ENCODE measurements around the gene OR8S1. TPM values are rescaled to one million over a fixed set of nuclear protein-coding genes. Genes with fewer than 3 reads are reported as not detected.
A peak's percentile ranks its signal among the peaks of the same experiment; 100 is the strongest.
"Not testable (repeated sequence)": the region's sequence is repeated elsewhere in the genome, so short reads cannot be mapped to it uniquely, and the experiment has no call there.

OR8S1 gene
- total RNA-seq, 1 experiment from 2014 or later = not detected

GRCh38 chr12:48506836-48507235 lies 18.6 kb upstream of the OR8S1 start:
- H3K36me3 Mint-ChIP-seq (ENCODE audit: insufficient read depth, unreplicated experiment); H3K27me3 Mint-ChIP-seq (ENCODE audit: insufficient read depth, unreplicated experiment); H3K27ac Mint-ChIP-seq (ENCODE audit: unreplicated experiment); H3K4me3 ChIP-seq (ENCODE audit: low read depth, low read length); intact Hi-C loops (cut with micrococcal nuclease; ENCODE audit: unreplicated experiment); H3K9me3 ChIP-seq; H3K4me3 Mint-ChIP-seq (ENCODE audit: unreplicated experiment); BruUV-seq (replicated peaks); H3K4me1 ChIP-seq; H3K27me3 ChIP-seq (replicated peaks; ENCODE audit: control insufficient read depth, insufficient read depth, low read length); POLR2A ChIA-PET; CTCF ChIA-PET; H3K36me3 ChIP-seq (ENCODE audit: control insufficient read depth, insufficient read depth, low read length): not testable (repeated sequence)
- Mint-ChIP-seq H3K4me1 (ENCODE audit: low read depth, unreplicated experiment) (peaks cover 17% of the 10 kb centered on the region), H3K9me3 (ENCODE audit: unreplicated experiment) (peaks cover 19% of the 10 kb centered on the region)
- DNase-seq = peak in 1 of 2 experiments; percentile 11

- intact Hi-C loops (cut with micrococcal nuclease; ENCODE audit: unreplicated experiment) = no loop called here
- DNase-seq = no peak
- CTCF ChIA-PET = no interaction called here
- Mint-ChIP-seq H3K27me3 (ENCODE audit: insufficient read depth, unreplicated experiment) (peaks cover 2% of the 10 kb centered on the region), H3K36me3 (ENCODE audit: insufficient read depth, unreplicated experiment) (no peaks in the 10 kb centered on the region), H3K4me1 (ENCODE audit: low read depth, unreplicated experiment) (peaks cover 17% of the 10 kb centered on the region), H3K9me3 (ENCODE audit: unreplicated experiment) (peaks cover 22% of the 10 kb centered on the region), H3K27ac (ENCODE audit: unreplicated experiment) (no peak overlapping the region), H3K4me3 (ENCODE audit: unreplicated experiment) (no peak overlapping the region)
- H3K36me3 ChIP-seq (ENCODE audit: control insufficient read depth, insufficient read depth, low read length) = no peaks in the 10 kb centered on the region
- H3K4me3 ChIP-seq (ENCODE audit: low read depth, low read length) = no peak overlapping the region
- H3K4me1 ChIP-seq = peaks cover 6% of the 10 kb centered on the region; the same call in 1 of the 2 replicates
- peaks cover 4% of the 10 kb centered on the region for H3K9me3 ChIP-seq
- BruUV-seq (replicated peaks) = no TSS peak
- no peak for TF ChIP-seq CTCF (IDR thresholded peaks at IDR 0.05; ENCODE audit: insufficient read depth in 1 of 2, low read depth in 1 of 2, low read length in 1 of 2, severe bottlenecking in 1 of 2, unreplicated experiment in 1 of 2)
- H3K27me3 ChIP-seq (replicated peaks; ENCODE audit: control insufficient read depth, insufficient read depth, low read length) = no peaks in the 10 kb centered on the region
- POLR2A ChIA-PET = no interaction called here
Observed at GRCh38 chr12:48508987-48509386, 16.4 kb upstream of the OR8S1 start.

GRCh38 chr12:48510111-48510510 lies 15.3 kb upstream of the OR8S1 start:
- POLR2A ChIA-PET = no interaction called here
- Histone ChIP-seq H3K9me3 (peaks cover 4% of the 10 kb centered on the region), H3K36me3 (ENCODE audit: control insufficient read depth, insufficient read depth, low read length) (no peaks in the 10 kb centered on the region), H3K4me3 (ENCODE audit: low read depth, low read length) (no peak overlapping the region), H3K4me1 (peaks cover 6% of the 10 kb centered on the region; the same call in 1 of the 2 replicates), H3K27me3 (replicated peaks; ENCODE audit: control insufficient read depth, insufficient read depth, low read length) (no peaks in the 10 kb centered on the region)
- CTCF ChIA-PET = no interaction called here
- Mint-ChIP-seq H3K27me3 (ENCODE audit: insufficient read depth, unreplicated experiment) (peaks cover 8% of the 10 kb centered on the region), H3K4me1 (ENCODE audit: low read depth, unreplicated experiment) (peaks cover 17% of the 10 kb centered on the region), H3K9me3 (ENCODE audit: unreplicated experiment) (peaks cover 30% of the 10 kb centered on the region), H3K4me3 (ENCODE audit: unreplicated experiment) (no peak overlapping the region), H3K36me3 (ENCODE audit: insufficient read depth, unreplicated experiment) (no peaks in the 10 kb centered on the region), H3K27ac (ENCODE audit: unreplicated experiment) (no peak overlapping the region)
- intact Hi-C loops (cut with micrococcal nuclease; ENCODE audit: unreplicated experiment) = no loop called here
- no TSS peak for BruUV-seq (replicated peaks)
- DNase-seq = no peak
- no peak for TF ChIP-seq CTCF (IDR thresholded peaks at IDR 0.05; ENCODE audit: insufficient read depth in 1 of 2, low read depth in 1 of 2, low read length in 1 of 2, severe bottlenecking in 1 of 2, unreplicated experiment in 1 of 2)

GRCh38 chr12:48512855-48513254 lies 12.6 kb upstream of the OR8S1 start:
- H3K27me3 Mint-ChIP-seq (ENCODE audit: insufficient read depth, unreplicated experiment) = peaks cover 8% of the 10 kb centered on the region
- CTCF ChIA-PET = no interaction called here
- no TSS peak for BruUV-seq (replicated peaks)
- H3K4me3 Mint-ChIP-seq (ENCODE audit: unreplicated experiment) = no peak overlapping the region
- no peak for DNase-seq
- TF ChIP-seq CTCF (IDR thresholded peaks at IDR 0.05; ENCODE audit: insufficient read depth in 1 of 2, low read depth in 1 of 2, low read length in 1 of 2, severe bottlenecking in 1 of 2, unreplicated experiment in 1 of 2) = no peak
- no peak overlapping the region for H3K4me3 ChIP-seq (ENCODE audit: low read depth, low read length)
- H3K4me1 Mint-ChIP-seq (ENCODE audit: low read depth, unreplicated experiment) = peaks cover under 1% of the 10 kb centered on the region
- H3K27me3 ChIP-seq (replicated peaks; ENCODE audit: control insufficient read depth, insufficient read depth, low read length) = no peaks in the 10 kb centered on the region
- intact Hi-C loops (cut with micrococcal nuclease; ENCODE audit: unreplicated experiment) = no loop called here
- H3K36me3 ChIP-seq (ENCODE audit: control insufficient read depth, insufficient read depth, low read length) = no peaks in the 10 kb centered on the region
- no peaks in the 10 kb centered on the region for H3K36me3 Mint-ChIP-seq (ENCODE audit: insufficient read depth, unreplicated experiment)
- POLR2A ChIA-PET = no interaction called here
- H3K9me3 ChIP-seq = peaks cover 6% of the 10 kb centered on the region
- no peak overlapping the region for H3K27ac Mint-ChIP-seq (ENCODE audit: unreplicated experiment)
- peaks cover 13% of the 10 kb centered on the region for H3K9me3 Mint-ChIP-seq (ENCODE audit: unreplicated experiment)
- no peaks in the 10 kb centered on the region for H3K4me1 ChIP-seq

All from Caco-2 (cell line).